ENCODE data around the gene HAUS1. TPM values are rescaled to one million over a fixed set of nuclear protein-coding genes. Genes with fewer than 3 reads are reported as not detected.

The HAUS1 gene
- total and polyA plus RNA-seq, 2 experiments from 2014 or later = 163 to 216 TPM

- Mint-ChIP-seq H3K36me3 (ENCODE audit: low read depth) (no peaks in the 10 kb centered on the region), H3K27me3 (ENCODE audit: insufficient read depth, low read depth, poor library complexity) (peaks cover 32% of the 10 kb centered on the region), H3K9me3 (no peaks in the 10 kb centered on the region), H3K27ac (no peak overlapping the region), H3K4me1 (peaks cover 2% of the 10 kb centered on the region; the same call in 2 of the 3 replicates), H3K4me3 (no peak overlapping the region)
- H3K27me3 ChIP-seq (ENCODE audit: insufficient read depth) = peaks cover 39% of the 10 kb centered on the region
- H2AFZ ChIP-seq = no peak overlapping the region
- H3K36me3 ChIP-seq (ENCODE audit: insufficient read depth) = no peaks in the 10 kb centered on the region
- no peak overlapping the region for H3K4me3 ChIP-seq
- no peak for DNase-seq (ENCODE audit: low spot score)
- TF ChIP-seq EZH2phosphoT487 (IDR thresholded peaks at IDR 0.05; ENCODE audit: unreplicated experiment) (no peak), NANOG (IDR thresholded peaks at IDR 0.05; ENCODE audit: borderline replicate concordance) (no peak), CREB1 (CRISPR knock-in tag; IDR thresholded peaks at IDR 0.05; ENCODE audit: low read depth) (no peak), ZNF114 (CRISPR knock-in tag; IDR thresholded peaks at IDR 0.05) (no peak), ZNF331 (CRISPR knock-in tag; IDR thresholded peaks at IDR 0.05; ENCODE audit: low read depth) (no peak), EZH2 (IDR thresholded peaks at IDR 0.05; ENCODE audit: low read depth, unreplicated experiment) (no peak), POLR2AphosphoS5 (IDR thresholded peaks at IDR 0.05; ENCODE audit: low read depth) (no peak), STAT1 (IDR thresholded peaks at IDR 0.05; ENCODE audit: unreplicated experiment) (no peak)
- TF ChIP-seq, protein P1, sequence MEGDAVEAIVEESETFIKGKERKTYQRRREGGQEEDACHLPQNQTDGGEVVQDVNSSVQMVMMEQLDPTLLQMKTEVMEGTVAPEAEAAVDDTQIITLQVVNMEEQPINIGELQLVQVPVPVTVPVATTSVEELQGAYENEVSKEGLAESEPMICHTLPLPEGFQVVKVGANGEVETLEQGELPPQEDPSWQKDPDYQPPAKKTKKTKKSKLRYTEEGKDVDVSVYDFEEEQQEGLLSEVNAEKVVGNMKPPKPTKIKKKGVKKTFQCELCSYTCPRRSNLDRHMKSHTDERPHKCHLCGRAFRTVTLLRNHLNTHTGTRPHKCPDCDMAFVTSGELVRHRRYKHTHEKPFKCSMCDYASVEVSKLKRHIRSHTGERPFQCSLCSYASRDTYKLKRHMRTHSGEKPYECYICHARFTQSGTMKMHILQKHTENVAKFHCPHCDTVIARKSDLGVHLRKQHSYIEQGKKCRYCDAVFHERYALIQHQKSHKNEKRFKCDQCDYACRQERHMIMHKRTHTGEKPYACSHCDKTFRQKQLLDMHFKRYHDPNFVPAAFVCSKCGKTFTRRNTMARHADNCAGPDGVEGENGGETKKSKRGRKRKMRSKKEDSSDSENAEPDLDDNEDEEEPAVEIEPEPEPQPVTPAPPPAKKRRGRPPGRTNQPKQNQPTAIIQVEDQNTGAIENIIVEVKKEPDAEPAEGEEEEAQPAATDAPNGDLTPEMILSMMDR (conservative IDR thresholded peaks at IDR 0.05; ENCODE audit: low read depth in 2 of 2) = no peak
- TF ChIP-seq, protein P2, sequence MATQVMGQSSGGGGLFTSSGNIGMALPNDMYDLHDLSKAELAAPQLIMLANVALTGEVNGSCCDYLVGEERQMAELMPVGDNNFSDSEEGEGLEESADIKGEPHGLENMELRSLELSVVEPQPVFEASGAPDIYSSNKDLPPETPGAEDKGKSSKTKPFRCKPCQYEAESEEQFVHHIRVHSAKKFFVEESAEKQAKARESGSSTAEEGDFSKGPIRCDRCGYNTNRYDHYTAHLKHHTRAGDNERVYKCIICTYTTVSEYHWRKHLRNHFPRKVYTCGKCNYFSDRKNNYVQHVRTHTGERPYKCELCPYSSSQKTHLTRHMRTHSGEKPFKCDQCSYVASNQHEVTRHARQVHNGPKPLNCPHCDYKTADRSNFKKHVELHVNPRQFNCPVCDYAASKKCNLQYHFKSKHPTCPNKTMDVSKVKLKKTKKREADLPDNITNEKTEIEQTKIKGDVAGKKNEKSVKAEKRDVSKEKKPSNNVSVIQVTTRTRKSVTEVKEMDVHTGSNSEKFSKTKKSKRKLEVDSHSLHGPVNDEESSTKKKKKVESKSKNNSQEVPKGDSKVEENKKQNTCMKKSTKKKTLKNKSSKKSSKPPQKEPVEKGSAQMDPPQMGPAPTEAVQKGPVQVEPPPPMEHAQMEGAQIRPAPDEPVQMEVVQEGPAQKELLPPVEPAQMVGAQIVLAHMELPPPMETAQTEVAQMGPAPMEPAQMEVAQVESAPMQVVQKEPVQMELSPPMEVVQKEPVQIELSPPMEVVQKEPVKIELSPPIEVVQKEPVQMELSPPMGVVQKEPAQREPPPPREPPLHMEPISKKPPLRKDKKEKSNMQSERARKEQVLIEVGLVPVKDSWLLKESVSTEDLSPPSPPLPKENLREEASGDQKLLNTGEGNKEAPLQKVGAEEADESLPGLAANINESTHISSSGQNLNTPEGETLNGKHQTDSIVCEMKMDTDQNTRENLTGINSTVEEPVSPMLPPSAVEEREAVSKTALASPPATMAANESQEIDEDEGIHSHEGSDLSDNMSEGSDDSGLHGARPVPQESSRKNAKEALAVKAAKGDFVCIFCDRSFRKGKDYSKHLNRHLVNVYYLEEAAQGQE (IDR thresholded peaks at IDR 0.05; ENCODE audit: unreplicated experiment) = no peak
- TF ChIP-seq, protein P3, sequence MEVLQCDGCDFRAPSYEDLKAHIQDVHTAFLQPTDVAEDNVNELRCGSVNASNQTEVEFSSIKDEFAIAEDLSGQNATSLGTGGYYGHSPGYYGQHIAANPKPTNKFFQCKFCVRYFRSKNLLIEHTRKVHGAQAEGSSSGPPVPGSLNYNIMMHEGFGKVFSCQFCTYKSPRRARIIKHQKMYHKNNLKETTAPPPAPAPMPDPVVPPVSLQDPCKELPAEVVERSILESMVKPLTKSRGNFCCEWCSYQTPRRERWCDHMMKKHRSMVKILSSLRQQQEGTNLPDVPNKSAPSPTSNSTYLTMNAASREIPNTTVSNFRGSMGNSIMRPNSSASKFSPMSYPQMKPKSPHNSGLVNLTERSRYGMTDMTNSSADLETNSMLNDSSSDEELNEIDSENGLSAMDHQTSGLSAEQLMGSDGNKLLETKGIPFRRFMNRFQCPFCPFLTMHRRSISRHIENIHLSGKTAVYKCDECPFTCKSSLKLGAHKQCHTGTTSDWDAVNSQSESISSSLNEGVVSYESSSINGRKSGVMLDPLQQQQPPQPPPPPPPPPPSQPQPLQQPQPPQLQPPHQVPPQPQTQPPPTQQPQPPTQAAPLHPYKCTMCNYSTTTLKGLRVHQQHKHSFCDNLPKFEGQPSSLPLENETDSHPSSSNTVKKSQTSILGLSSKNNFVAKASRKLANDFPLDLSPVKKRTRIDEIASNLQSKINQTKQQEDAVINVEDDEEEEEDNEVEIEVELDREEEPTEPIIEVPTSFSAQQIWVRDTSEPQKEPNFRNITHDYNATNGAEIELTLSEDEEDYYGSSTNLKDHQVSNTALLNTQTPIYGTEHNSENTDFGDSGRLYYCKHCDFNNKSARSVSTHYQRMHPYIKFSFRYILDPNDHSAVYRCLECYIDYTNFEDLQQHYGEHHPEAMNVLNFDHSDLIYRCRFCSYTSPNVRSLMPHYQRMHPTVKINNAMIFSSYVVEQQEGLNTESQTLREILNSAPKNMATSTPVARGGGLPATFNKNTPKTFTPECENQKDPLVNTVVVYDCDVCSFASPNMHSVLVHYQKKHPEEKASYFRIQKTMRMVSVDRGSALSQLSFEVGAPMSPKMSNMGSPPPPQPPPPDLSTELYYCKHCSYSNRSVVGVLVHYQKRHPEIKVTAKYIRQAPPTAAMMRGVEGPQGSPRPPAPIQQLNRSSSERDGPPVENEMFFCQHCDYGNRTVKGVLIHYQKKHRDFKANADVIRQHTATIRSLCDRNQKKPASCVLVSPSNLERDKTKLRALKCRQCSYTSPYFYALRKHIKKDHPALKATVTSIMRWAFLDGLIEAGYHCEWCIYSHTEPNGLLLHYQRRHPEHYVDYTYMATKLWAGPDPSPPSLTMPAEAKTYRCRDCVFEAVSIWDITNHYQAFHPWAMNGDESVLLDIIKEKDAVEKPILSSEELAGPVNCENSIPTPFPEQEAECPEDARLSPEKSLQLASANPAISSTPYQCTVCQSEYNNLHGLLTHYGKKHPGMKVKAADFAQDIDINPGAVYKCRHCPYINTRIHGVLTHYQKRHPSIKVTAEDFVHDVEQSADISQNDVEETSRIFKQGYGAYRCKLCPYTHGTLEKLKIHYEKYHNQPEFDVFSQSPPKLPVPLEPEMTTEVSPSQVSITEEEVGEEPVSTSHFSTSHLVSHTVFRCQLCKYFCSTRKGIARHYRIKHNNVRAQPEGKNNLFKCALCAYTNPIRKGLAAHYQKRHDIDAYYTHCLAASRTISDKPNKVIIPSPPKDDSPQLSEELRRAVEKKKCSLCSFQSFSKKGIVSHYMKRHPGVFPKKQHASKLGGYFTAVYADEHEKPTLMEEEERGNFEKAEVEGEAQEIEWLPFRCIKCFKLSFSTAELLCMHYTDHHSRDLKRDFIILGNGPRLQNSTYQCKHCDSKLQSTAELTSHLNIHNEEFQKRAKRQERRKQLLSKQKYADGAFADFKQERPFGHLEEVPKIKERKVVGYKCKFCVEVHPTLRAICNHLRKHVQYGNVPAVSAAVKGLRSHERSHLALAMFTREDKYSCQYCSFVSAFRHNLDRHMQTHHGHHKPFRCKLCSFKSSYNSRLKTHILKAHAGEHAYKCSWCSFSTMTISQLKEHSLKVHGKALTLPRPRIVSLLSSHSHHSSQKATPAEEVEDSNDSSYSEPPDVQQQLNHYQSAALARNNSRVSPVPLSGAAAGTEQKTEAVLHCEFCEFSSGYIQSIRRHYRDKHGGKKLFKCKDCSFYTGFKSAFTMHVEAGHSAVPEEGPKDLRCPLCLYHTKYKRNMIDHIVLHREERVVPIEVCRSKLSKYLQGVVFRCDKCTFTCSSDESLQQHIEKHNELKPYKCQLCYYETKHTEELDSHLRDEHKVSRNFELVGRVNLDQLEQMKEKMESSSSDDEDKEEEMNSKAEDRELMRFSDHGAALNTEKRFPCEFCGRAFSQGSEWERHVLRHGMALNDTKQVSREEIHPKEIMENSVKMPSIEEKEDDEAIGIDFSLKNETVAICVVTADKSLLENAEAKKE (CRISPR knock-in tag; IDR thresholded peaks at IDR 0.05) = no peak
- H3K79me2 ChIP-seq (replicated peaks; ENCODE audit: insufficient read depth) = no peaks in the 10 kb centered on the region
- H3K9me2 ChIP-seq (ENCODE audit: insufficient read depth) = no peaks in the 10 kb centered on the region
- no peak for ATAC-seq
- peaks cover 7% of the 10 kb centered on the region; the same call in 1 of the 2 replicates for H3F3A ChIP-seq (replicated peaks; ENCODE audit: low read depth)
- no peak overlapping the region for H3K27ac ChIP-seq (ENCODE audit: low read depth)
- no peaks in the 10 kb centered on the region for H3K4me1 ChIP-seq (ENCODE audit: insufficient read depth)
- H4K20me1 ChIP-seq (replicated peaks; ENCODE audit: insufficient read depth) = peaks cover 5% of the 10 kb centered on the region
- H3K4me2 ChIP-seq = no peak overlapping the region
Observed at GRCh38 chr18:46070232-46070631, 34.0 kb upstream of the HAUS1 start.

All from GM23338 (cell line).